ENCODE results near the gene ANKH. TPM values are rescaled to one million over a fixed set of nuclear protein-coding genes. Genes with fewer than 3 reads are reported as not detected.

Gene ANKH
- total and polyA plus RNA-seq, 4 donors, result 10.8 to 46.7 (median 17.2) TPM

- no peaks in the 10 kb centered on the region for H3K9me3 ChIP-seq (ENCODE audit: control insufficient read depth in 4 of 4, insufficient read depth in 3 of 4, low read length in 3 of 4)
- WGBS, 2 donors, result 91 to 94% methylated on average over 6 of the region's 6 CpGs
- TF ChIP-seq CTCF (IDR thresholded peaks at IDR 0.05; ENCODE audit: control extremely low read depth, extremely low read depth), result no peak
- peaks cover 0 to 6% (median 0%) of the 10 kb centered on the region in 5 donors for H3K4me1 ChIP-seq (ENCODE audit: control insufficient read depth in 5 of 5, insufficient read depth in 5 of 5, low read length in 5 of 5)
- no peak overlapping the region for H3K27ac ChIP-seq (ENCODE audit: low read depth in 1 of 2, low read length in 1 of 2)
- DNase-seq, result no peak
- H3K9ac ChIP-seq (ENCODE audit: insufficient read depth in 1 of 2, low read length in 2 of 2), result no peak overlapping the region
- H3K27me3 ChIP-seq (ENCODE audit: control insufficient read depth in 3 of 3, insufficient read depth in 3 of 3, low read length in 2 of 3), result no peaks in the 10 kb centered on the region
- H3K36me3 ChIP-seq (ENCODE audit: control insufficient read depth in 4 of 4, insufficient read depth in 4 of 4, low read length in 4 of 4), result peaks cover 0 to 10% (median 0%) of the 10 kb centered on the region in 4 donors
- no peak overlapping the region for H3K4me3 ChIP-seq
- ATAC-seq (ENCODE audit: insufficient read depth, low FRiP score), result no peak
Observed at GRCh38 chr5:14732991-14733390, 138.6 kb downstream of the ANKH start.

GRCh38 chr5:14730881-14731280 is 140.7 kb downstream of the ANKH start:
- Histone ChIP-seq H3K4me3 (no peak overlapping the region), H3K36me3 (ENCODE audit: control insufficient read depth in 4 of 4, insufficient read depth in 4 of 4, low read length in 4 of 4) (peaks cover 0 to 8% (median 0%) of the 10 kb centered on the region in 4 donors), H3K27me3 (ENCODE audit: control insufficient read depth in 3 of 3, insufficient read depth in 3 of 3, low read length in 2 of 3) (no peaks in the 10 kb centered on the region), H3K9me3 (ENCODE audit: control insufficient read depth in 4 of 4, insufficient read depth in 3 of 4, low read length in 3 of 4) (no peaks in the 10 kb centered on the region), H3K27ac (ENCODE audit: low read depth in 1 of 2, low read length in 1 of 2) (no peak overlapping the region), H3K4me1 (ENCODE audit: control insufficient read depth in 5 of 5, insufficient read depth in 5 of 5, low read length in 5 of 5) (peaks cover 0 to 4% (median 0%) of the 10 kb centered on the region in 5 donors), H3K9ac (ENCODE audit: insufficient read depth in 1 of 2, low read length in 2 of 2) (no peak overlapping the region)
- ATAC-seq (ENCODE audit: insufficient read depth, low FRiP score), result no peak
- 72 to 87% methylated on average over 15 of the region's 15 CpGs for WGBS, 2 donors
- no peak for TF ChIP-seq CTCF (IDR thresholded peaks at IDR 0.05; ENCODE audit: control extremely low read depth, extremely low read depth)
- no peak for DNase-seq

- no peak for TF ChIP-seq CTCF (IDR thresholded peaks at IDR 0.05; ENCODE audit: control extremely low read depth, extremely low read depth)
- no peak overlapping the region for H3K27ac ChIP-seq (ENCODE audit: low read depth in 1 of 2, low read length in 1 of 2)
- DNase-seq (no peak), ATAC-seq (ENCODE audit: insufficient read depth, low FRiP score) (no peak)
- 95 to 96% methylated on average over 12 to 13 of the region's 13 CpGs for WGBS, 2 donors
- no peaks in the 10 kb centered on the region for H3K27me3 ChIP-seq (ENCODE audit: control insufficient read depth in 3 of 3, insufficient read depth in 3 of 3, low read length in 2 of 3)
- H3K36me3 ChIP-seq (ENCODE audit: control insufficient read depth in 4 of 4, insufficient read depth in 4 of 4, low read length in 4 of 4), result peaks cover 0 to 8% (median 0%) of the 10 kb centered on the region in 4 donors
- H3K4me1 ChIP-seq (ENCODE audit: control insufficient read depth in 5 of 5, insufficient read depth in 5 of 5, low read length in 5 of 5), result peaks cover 0 to 4% (median 0%) of the 10 kb centered on the region in 5 donors
- H3K4me3 ChIP-seq, result no peak overlapping the region
- no peaks in the 10 kb centered on the region for H3K9me3 ChIP-seq (ENCODE audit: control insufficient read depth in 4 of 4, insufficient read depth in 3 of 4, low read length in 3 of 4)
- H3K9ac ChIP-seq (ENCODE audit: insufficient read depth in 1 of 2, low read length in 2 of 2), result no peak overlapping the region
Observed at GRCh38 chr5:14730466-14730865, 141.1 kb downstream of the ANKH start.
